GM21360 (cell line): ENCODE results near the gene ISG15.

Experiments
- ATAC-seq: cut with Tn5 transposase; IDR thresholded peaks from one replicate; pipeline ENCODE4 v1.9.1; 2021; ENCODE audit warnings: mild to moderate bottlenecking, moderate library complexity; ENCODE audit not compliant: unreplicated experiment

Gene ISG15

GRCh38 chr1:1058921-1059493, 45.7 kb downstream of the ISG15 start:
- ATAC-seq: peak; percentile 28

- ATAC-seq: peak; percentile 56
Measured at GRCh38 chr1:1059494-1060280, 46.4 kb downstream of the ISG15 start.

GRCh38 chr1:1060281-1061000, 47.1 kb downstream of the ISG15 start:
- ATAC-seq: no peak

GRCh38 chr1:1061682-1062345, 48.5 kb downstream of the ISG15 start:
- no peak for ATAC-seq

GRCh38 chr1:1062348-1063163, 49.3 kb downstream of the ISG15 start:
- ATAC-seq: no peak

GRCh38 chr1:1063261-1063944, 50.1 kb downstream of the ISG15 start:
- no peak for ATAC-seq
